ENCODE measurements around the gene IVL.

IVL gene

DNA sequence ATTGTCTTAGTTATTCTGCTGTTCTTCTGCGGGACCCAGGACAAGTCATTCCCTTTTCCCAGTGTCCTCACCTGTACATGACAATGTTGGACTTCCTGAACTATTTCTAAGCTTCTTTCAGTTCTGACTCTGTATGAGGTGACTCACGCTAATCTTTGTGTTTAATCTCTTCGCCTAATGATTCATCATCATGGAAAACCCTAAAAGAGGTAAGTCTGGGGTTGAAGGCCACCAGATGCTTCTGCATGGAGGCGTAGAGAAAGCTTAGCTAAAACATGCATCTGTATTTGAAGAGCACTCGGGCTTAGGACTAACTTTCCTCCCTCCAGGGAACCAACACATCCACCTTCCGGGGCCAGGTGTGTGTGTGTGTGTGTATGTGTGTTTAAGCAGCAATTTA lies 46.1 kb downstream of the IVL start:
- DNase-seq, result no peak

DNA sequence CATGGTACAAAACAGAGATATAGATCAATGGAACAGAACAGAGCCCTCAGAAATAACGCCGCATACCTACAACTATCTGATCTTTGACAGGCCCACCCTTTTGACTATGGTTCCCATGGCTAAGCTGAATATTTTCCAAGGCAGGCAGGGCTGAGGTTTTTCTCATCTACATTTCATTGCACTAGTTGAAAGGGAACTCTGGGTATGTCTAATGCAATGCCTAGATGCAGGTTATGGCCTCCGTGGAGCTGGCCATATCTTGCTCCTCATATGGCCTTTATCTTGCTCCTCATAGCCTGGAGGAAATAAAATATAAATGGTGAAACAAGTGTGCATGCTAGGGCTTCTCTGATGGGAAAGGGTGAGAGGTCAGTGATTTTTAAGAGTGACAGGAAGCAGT lies 49.2 kb downstream of the IVL start:
- no peak for DNase-seq

DNA sequence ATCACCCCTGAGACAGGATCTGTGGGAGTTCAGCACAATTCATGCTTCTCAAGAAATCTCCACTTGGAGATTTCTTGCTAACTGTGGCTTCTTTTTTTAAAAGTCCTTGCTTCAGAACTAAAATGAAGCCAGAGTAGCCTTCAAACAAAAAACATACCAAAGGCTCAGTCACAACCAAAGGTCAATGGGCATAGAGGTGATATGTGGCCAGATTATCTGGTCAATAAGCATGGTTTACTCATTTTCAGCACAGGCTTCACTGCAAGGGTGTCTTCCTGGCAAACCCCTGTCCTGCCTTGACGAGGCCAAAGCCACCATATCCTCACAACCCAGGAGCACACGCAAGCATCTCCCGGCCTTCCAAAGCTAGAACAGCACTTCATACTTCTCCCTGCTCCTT lies 50.9 kb downstream of the IVL start:
- DNase-seq, result no peak

DNA sequence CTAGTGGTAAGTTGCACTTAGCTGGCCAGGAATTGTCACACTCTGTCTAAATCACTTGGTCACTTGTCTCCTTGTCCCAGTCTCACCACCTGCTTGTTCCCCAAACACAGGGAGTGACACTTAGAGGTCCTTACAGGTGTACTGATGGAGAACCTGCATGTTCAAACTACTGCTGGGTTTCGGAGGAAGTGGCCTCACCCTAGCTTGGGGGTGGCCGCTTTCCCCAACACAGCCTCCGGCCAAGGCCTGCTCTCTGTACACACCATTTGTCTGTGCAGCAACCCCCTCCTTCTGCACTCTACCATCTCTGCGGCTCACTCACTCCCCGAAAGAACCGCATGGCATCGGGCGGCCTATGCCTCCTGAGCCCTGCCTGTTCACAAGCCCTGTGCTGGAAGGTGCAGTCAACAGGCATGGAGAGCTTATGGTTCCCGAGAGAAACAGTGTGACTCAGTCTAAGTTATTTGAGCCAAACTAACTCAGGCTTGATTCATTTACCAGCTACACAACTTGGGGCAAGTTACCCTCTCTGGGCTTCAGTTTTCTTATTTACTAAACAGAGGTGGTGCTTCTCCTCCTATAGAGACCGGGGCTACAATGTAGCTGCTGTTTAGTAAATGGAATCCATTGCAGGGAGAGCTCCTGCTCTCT lies 51.6 kb downstream of the IVL start:
- DNase-seq, result no peak

DNA sequence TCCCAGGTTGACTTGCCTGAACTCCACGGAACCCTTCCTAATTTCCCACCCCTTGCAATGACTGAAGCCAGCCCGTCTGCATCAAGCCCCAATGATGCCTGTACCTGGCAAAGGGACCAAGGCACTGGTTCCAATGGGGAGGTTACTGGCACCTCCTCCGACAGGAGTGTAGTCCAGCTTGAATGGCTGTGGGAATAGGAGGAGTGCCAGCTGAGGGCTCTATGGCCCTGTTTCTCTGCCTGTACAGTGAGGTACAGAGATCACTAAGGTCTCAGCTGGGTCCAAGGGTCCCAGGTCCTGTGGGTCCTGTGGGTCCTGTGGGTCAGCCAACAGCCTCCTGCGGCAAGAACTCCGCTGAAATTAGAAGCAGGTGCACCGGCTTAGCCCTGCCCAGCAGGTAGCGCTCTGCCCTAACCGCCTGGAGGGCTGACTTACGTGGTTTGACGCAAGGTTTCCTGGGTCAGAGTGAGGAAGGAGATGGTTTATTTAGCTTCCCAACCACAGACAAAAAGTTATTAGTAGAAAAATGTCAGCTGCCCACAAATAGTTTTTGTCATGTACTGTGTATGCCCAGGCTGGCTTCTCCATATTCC lies 52.2 kb downstream of the IVL start:
- DNase-seq, result no peak
